ENCODE results near the gene GHR. TPM values are rescaled to one million over a fixed set of nuclear protein-coding genes. Genes with fewer than 3 reads are reported as not detected.

The GHR gene
- total and polyA plus RNA-seq, 2 of the 8 experiments (the other 6 are each of a cell fraction or from before 2014, with no cell fraction given), result 0.15 to 0.19 TPM

GRCh38 chr5:42396111-42396510 lies 27.1 kb upstream of the GHR start:
- no peak overlapping the region for H3K9ac ChIP-seq (replicated peaks in 1 of 4; ENCODE audit: extremely low read depth in 1 of 4, low read depth in 3 of 4, low read length in 3 of 4)
- H4K20me1 ChIP-seq (replicated peaks in 1 of 2; ENCODE audit: control insufficient read depth in 1 of 2, insufficient read depth in 2 of 2, low read length in 2 of 2), result no peaks in the 10 kb centered on the region
- H3K4me3 ChIP-seq (ENCODE audit: extremely low read depth in 1 of 4, insufficient read depth in 2 of 4, low read depth in 3 of 4, low read length in 4 of 4), result no peak overlapping the region
- no peak overlapping the region for H3K18ac ChIP-seq (ENCODE audit: extremely low read depth, low read length)
- no peak overlapping the region for H2AFZ ChIP-seq (ENCODE audit: low read length)
- H3K27ac ChIP-seq (ENCODE audit: low read depth, low read length), result no peak overlapping the region
- peaks cover 8 to 14% of the 10 kb centered on the region in 2 experiments for H3K9me3 ChIP-seq (ENCODE audit: insufficient read depth in 2 of 2, low read depth in 1 of 2, low read length in 1 of 2)
- ChIA-PET POLR2A (ENCODE audit: partially characterized antibody) (interaction anchor here (0.6 kb wide), 1 partner anchor 554 kb away, joined by 3 read pairs; no protein-coding TSS in a partner anchor), CTCF (ENCODE audit: partially characterized antibody) (interaction anchor here (1.1 kb wide), 1 partner anchor 20 kb away, joined by 4 read pairs; no protein-coding TSS in a partner anchor)
- no peaks in the 10 kb centered on the region for H3K23me2 ChIP-seq (ENCODE audit: low read depth, low read length)
- WGBS, 2 experiments (ENCODE audit: extremely low coverage in 1 of 2, insufficient coverage in 1 of 2, insufficient read length in 1 of 2, insufficient replicate concordance in 2 of 2, low coverage in 1 of 2, low lambda C conversion rate in 2 of 2, missing lambda C conversion rate in 1 of 2), result 96% methylated on average over 4 of the region's 5 CpGs; no CpG with 5 or more reads in 1 of the 2 experiments
- no peaks in the 10 kb centered on the region for H3K27me3 ChIP-seq (replicated peaks in 1 of 4; ENCODE audit: control insufficient read depth in 3 of 4, extremely low read depth in 1 of 4, insufficient read depth in 3 of 4, low read length in 3 of 4)
- H3K4me2 ChIP-seq (ENCODE audit: insufficient read depth in 1 of 2, low read depth in 2 of 2, low read length in 2 of 2), result no peak overlapping the region
- TF ChIP-seq KDM1A (IDR thresholded peaks at IDR 0.05; ENCODE audit: borderline replicate concordance, low read length) (no peak), CBX5 (IDR thresholded peaks at IDR 0.05; ENCODE audit: low read depth, low read length) (no peak), BRCA1 (IDR thresholded peaks at IDR 0.05; ENCODE audit: low read depth, low read length) (no peak)
- no peak overlapping the region for H3K56ac ChIP-seq (replicated peaks; ENCODE audit: insufficient read length, low read depth, low read length)
- no peak overlapping the region for H2BK120ac ChIP-seq (replicated peaks; ENCODE audit: low read depth, low read length)
- no peaks in the 10 kb centered on the region for H3K79me1 ChIP-seq (ENCODE audit: low read depth, low read length)
- no peak overlapping the region for H2AK5ac ChIP-seq (ENCODE audit: low read depth, low read length)
- H3K4me1 ChIP-seq (replicated peaks in 1 of 4; ENCODE audit: control insufficient read depth in 3 of 4, insufficient read depth in 4 of 4, low read length in 3 of 4), result no peaks in the 10 kb centered on the region
- H3K79me2 ChIP-seq (ENCODE audit: control insufficient read depth in 1 of 2, insufficient read depth in 2 of 2, low read length in 2 of 2), result no peaks in the 10 kb centered on the region
- no peak overlapping the region for H3K23ac ChIP-seq (ENCODE audit: insufficient read length)
- no peak for DNase-seq (ENCODE audit: low read depth in 1 of 2, low spot score in 2 of 2)
- no peak overlapping the region for H2BK20ac ChIP-seq (ENCODE audit: low read length)
- H4K8ac ChIP-seq (ENCODE audit: extremely low read depth, insufficient read depth, low read length), result no peak overlapping the region
- H4K91ac ChIP-seq (replicated peaks; ENCODE audit: insufficient read length, low read length), result no peak overlapping the region
- H3K14ac ChIP-seq (ENCODE audit: insufficient read length), result no peak overlapping the region
- H2BK12ac ChIP-seq (ENCODE audit: low read depth, low read length), result no peak overlapping the region
- H2BK5ac ChIP-seq (ENCODE audit: low read depth, low read length), result no peak overlapping the region
- no peak overlapping the region for H3K4ac ChIP-seq (replicated peaks; ENCODE audit: insufficient read length, low read depth, low read length)
- H3K36me3 ChIP-seq (ENCODE audit: control insufficient read depth in 2 of 4, insufficient read depth in 4 of 4, low read length in 3 of 4), result no peaks in the 10 kb centered on the region
- no peak overlapping the region for H2BK15ac ChIP-seq (ENCODE audit: low read length)
- no peak for FAIRE-seq
- H4K5ac ChIP-seq (ENCODE audit: insufficient read length, low read depth, low read length), result no peak overlapping the region

Measured in H1 (cell line).